T47D (cell line): ENCODE measurements around the gene TRIM77.
"Not testable (repeated sequence)": the region's sequence is repeated elsewhere in the genome, so short reads cannot be mapped to it uniquely, and the experiment has no call there.

Experiments
- DNase-seq, 2 experiments: peaks; one replicate each; pipeline versions ENCODE4 v3.0.0 to v3.0.0-alpha.2; 2011 to 2012; ENCODE audit warnings: low read depth in 1 of 2, low spot score in 1 of 2
- JUND ChIP-seq: IDR thresholded peaks from 2 replicates; pipeline ENCODE4 v1.6.1; 2012; ENCODE audit warnings: low read depth
- in situ Hi-C: cut with HindIII; loops from 2 replicates; pipeline ENCODE4 v1.10.0; 2016; ENCODE audit warnings: low sequenced_read_pairs, low pct_unique_long_range_greater_than_20kb

The TRIM77 gene

GRCh38 chr11:89709999-89710398 lies at the start of gene TRIM77:
TSS of gene TRIM77 (plus strand) at chr11:89710299. CDS start at chr11:89710299, 0 bp downstream.
- DNase-seq, in situ Hi-C loops: not testable (repeated sequence)

GRCh38 chr11:89667001-89667400 lies 43.1 kb upstream of the TRIM77 start:
- no peak for TF ChIP-seq JUND
- DNase-seq = peak in 1 of 2 experiments; percentile 64
- in situ Hi-C loops = no loop called here

GRCh38 chr11:89668158-89668557 lies 41.9 kb upstream of the TRIM77 start:
- DNase-seq, in situ Hi-C loops: not testable (repeated sequence)

- DNase-seq, in situ Hi-C loops: not testable (repeated sequence)
Measured at GRCh38 chr11:89669586-89669985, 40.5 kb upstream of the TRIM77 start.

- in situ Hi-C loops, DNase-seq: not testable (repeated sequence)
Measured at GRCh38 chr11:89669993-89670669, 40.0 kb upstream of the TRIM77 start.

- DNase-seq, in situ Hi-C loops: not testable (repeated sequence)
Measured at GRCh38 chr11:89672547-89672946, 37.6 kb upstream of the TRIM77 start.

GRCh38 chr11:89673380-89673779 lies 36.7 kb upstream of the TRIM77 start:
- in situ Hi-C loops, DNase-seq: not testable (repeated sequence)

GRCh38 chr11:89675383-89675782 lies 34.7 kb upstream of the TRIM77 start:
- DNase-seq = peak in 1 of 2 experiments; percentile 47
- in situ Hi-C loops = not testable (repeated sequence)

- DNase-seq, in situ Hi-C loops: not testable (repeated sequence)
Measured at GRCh38 chr11:89675948-89676347, 34.2 kb upstream of the TRIM77 start.

GRCh38 chr11:89707080-89707479 lies 3.0 kb upstream of the TRIM77 start:
- DNase-seq = not testable (repeated sequence)

GRCh38 chr11:89724866-89725498 lies 14.9 kb downstream of the TRIM77 start:
- DNase-seq, in situ Hi-C loops: not testable (repeated sequence)

More at GRCh38 chr11:89707080-89707479, 3.0 kb upstream of the TRIM77 start:
- in situ Hi-C loops = not testable (repeated sequence)

GRCh38 chr11:89730215-89730614 lies 20.1 kb downstream of the TRIM77 start:
- DNase-seq, in situ Hi-C loops: not testable (repeated sequence)

- TF ChIP-seq JUND = no peak
- DNase-seq = no peak
- in situ Hi-C loops = no loop called here
Measured at GRCh38 chr11:89736566-89736965, 26.5 kb downstream of the TRIM77 start.

GRCh38 chr11:89737116-89737515 lies 27.0 kb downstream of the TRIM77 start:
- in situ Hi-C loops = no loop called here
- no peak for DNase-seq
- no peak for TF ChIP-seq JUND

GRCh38 chr11:89741406-89741805 lies 31.3 kb downstream of the TRIM77 start:
- DNase-seq, in situ Hi-C loops: not testable (repeated sequence)

GRCh38 chr11:89744158-89744557 lies 34.1 kb downstream of the TRIM77 start:
- DNase-seq, in situ Hi-C loops: not testable (repeated sequence)

GRCh38 chr11:89750822-89751221 lies 40.7 kb downstream of the TRIM77 start:
- in situ Hi-C loops, DNase-seq: not testable (repeated sequence)
